Activated gamma-delta T cell treated with anti-CD3 and anti-CD28 coated beads, Interleukin-2, amount 50 U/mL, for 16 hours (primary cell): Measurements from ENCODE around the gene PTH2R.
"Not testable (repeated sequence)": the region's sequence is repeated elsewhere in the genome, so short reads cannot be mapped to it uniquely, and the experiment has no call there.

Experiments
- DNase-seq: peaks from one replicate; pipeline ENCODE4 v3.0.0-alpha.2; 2020; ENCODE audit warnings: low read depth

The PTH2R gene

DNA sequence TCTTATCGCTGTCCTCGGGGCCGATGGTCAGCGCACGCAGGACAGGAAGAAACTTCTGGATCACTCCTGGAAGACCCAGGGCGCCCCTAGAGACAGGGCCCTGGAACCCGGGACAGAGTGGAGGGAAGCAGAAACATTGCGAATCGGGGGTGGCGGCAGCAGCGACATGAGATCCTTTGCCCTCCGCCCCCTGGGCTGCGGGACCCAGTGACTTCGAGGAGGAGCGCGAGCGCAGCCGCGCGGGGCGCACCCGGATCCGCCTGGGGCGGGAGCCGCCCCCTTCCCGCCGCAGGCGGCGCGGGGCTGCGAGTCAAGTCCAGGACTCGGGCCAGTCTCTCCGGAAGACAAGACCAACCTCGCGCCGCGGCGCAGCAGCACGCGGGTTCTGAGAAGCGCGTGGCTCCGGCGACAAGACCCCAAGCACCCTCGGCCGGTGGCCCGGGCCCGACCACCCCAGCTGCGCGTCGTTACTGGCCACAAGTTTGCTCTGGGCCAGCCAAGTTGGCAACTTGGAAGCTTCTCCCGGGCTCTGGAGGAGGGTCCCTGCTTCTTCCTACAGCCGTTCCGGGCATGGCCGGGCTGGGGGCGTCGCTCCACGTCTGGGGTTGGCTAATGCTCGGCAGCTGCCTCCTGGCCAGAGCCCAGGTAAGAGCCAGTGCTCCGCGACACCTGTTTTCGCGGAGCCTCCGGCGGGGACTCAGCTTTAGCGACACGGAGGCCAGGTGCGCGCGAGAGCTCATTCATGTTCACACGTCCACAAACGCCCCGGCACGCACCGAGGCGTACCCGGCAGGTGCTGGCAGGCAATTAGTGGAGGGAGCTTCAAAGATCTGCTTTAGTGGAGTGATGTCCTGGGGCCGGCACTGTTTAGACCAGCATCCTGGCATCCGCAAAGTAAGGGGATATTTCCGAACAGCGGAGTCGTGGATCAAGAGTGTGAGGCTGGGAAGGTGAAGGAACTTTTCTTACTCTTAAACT is at the start of gene PTH2R:
Gene PTH2R, plus strand, starts transcription at position 319 of the 978 bp plus-strand sequence. Its CDS starts 252 bp downstream, at position 571.
- no peak for DNase-seq

- DNase-seq = no peak
These were observed 49.6 kb upstream of the PTH2R start for GRCh38 chr2:208356846-208357574.

DNA sequence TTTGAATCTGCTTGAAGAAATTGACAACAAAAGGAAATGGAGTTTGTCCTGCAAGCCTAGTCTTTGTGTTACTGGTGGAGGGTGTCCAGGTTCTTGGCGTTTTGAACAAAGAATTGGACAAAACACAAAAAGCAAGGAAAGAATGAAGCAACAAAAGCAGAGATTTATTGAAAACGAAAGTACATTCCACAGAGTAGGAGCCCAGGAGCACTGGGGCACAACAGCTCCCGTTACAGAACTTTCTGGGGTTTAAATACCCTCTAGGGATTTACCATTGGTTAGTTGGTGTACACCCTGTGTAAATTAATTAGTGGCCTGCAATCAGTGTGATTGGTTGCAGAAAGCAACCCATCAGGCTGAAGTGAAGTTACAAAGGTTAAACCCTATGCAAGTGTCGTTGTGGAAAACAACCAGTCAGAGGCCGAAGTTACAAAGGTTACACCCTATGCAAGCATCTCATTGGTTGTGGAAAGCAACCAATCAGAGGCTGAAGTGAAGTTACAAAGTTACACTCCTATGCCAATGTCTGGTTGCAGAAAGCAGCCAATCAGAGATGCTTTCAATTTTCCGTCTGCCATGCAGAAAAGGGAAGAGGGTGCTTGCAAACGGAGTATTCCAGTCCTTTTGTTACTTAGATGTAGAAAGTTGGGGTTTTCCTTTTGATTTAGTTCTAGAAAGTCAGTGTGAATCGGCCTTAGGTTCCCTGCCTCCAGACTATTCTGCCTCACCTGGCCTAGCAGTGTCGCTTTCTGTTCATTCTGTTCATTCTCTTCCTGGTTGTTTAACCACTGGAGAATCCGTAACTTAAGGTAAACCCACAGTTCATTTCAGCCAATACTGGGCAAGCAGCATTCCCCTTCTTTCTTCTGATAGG is 47.6 kb upstream of the PTH2R start:
- no peak for DNase-seq

GRCh38 chr2:208359632-208359986 is 47.0 kb upstream of the PTH2R start:
- DNase-seq = no peak

DNA sequence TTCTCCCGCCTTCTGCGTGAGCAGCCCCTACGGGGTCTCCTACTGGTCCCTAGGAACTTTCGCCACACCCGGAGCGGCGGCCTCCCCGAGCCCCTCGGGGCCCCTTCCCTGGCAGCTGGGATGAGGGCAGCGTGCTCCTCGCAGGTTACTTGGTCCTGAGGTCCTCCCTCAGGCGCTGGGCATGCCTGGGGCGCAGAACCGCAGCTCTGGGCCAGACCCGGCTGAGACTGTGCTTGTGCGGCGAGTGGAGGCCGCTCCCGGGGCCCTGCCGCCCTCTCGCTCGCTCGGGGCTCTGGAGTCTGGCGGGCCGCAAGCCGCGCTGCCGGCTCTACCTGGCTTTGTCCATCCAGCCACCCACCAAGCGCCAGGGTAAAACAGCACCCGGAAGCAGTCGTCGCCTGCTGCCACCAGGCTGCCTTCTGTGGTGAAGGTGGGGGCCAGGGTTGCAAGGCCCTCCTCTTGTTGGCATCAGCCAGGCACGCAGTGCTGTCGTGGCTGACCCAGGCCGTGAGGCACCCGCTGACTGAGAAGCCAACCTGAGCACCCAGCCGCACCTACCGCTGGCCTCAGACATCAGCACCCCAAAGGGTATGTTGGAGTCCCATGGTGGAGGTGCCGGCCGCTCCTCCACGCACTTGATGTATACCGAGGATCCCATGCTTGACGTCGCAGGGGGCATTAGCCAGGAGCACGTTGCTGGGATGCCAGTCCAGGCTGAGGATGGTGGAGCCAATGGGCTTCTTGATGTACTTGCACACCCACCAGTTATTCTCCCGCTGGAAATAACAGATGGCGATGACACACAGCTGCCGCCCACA is 46.1 kb upstream of the PTH2R start:
- DNase-seq = no peak

DNA sequence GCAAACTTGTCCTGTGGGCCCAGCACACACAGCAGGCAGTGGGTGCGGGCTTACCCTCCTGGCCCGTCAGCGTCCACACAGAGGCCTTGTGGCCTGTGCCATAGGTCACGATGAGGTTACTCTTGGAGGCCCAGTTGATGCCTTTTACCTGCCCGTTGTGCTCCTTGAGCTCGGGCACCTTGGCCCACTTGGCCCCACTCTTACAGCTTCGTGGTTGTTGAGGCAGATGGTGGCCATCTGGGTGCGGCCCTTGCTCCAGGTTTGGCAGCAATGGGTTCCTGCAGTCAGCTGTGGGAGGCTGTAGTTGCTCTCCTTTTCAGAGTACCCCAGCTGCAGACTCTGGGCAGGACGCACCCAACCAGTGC is 45.5 kb upstream of the PTH2R start:
- DNase-seq = no peak

DNA sequence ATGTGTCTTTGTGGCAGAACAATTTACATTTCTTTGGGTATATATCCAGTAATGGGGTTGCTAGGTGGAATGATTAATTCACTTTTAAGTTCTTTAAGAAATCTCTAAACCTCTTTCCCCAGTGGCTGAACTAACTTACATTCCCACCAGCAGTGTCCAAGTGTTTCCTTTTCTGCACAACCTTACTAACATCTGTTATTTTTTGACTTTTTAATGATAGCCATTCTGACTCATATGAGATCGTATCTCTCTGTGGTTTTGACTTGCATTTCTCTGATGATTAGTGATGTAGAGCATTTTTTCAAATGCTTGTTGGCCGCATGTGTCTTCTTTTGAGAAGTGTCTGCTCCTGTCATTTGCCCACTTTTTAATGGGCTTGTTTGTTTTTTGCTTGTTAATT is 43.1 kb upstream of the PTH2R start:
- no peak for DNase-seq

GRCh38 chr2:208366215-208367127 is 40.1 kb upstream of the PTH2R start:
- DNase-seq = no peak

GRCh38 chr2:208369091-208369490 is 37.5 kb upstream of the PTH2R start:
- no peak for DNase-seq

- no peak for DNase-seq
These were observed 35.5 kb upstream of the PTH2R start for GRCh38 chr2:208370881-208371633.

GRCh38 chr2:208371634-208371935 is 35.0 kb upstream of the PTH2R start:
- no peak for DNase-seq

DNA sequence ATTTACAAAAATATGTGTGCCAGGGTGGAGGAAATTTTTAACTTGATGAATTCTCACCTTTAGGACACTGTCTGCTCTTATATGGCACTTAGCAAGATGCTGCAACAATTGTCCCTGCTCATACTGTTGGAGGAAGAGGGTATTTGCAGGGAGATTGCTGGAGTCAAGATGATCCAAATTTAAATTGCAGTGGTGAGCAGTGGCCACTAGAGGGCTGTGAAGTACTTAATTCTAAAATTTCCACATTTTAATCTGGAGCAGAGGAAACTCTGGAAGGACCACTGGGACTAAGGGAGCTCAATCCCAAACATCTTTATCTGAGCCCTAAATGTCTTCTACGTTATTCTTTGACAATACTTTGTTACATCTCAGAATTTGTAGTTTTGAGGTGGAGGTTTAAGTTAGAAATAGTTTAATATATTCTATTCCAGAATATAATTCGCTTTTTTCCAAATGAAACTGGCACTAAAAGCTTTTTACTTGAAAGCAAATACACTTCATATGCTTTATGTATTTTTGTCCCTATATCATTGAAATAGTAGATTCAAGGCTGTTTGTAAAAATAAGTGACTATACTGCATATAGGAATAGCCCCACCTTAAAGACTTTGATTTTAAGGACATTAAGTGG is 33.0 kb upstream of the PTH2R start:
- no peak for DNase-seq

DNA sequence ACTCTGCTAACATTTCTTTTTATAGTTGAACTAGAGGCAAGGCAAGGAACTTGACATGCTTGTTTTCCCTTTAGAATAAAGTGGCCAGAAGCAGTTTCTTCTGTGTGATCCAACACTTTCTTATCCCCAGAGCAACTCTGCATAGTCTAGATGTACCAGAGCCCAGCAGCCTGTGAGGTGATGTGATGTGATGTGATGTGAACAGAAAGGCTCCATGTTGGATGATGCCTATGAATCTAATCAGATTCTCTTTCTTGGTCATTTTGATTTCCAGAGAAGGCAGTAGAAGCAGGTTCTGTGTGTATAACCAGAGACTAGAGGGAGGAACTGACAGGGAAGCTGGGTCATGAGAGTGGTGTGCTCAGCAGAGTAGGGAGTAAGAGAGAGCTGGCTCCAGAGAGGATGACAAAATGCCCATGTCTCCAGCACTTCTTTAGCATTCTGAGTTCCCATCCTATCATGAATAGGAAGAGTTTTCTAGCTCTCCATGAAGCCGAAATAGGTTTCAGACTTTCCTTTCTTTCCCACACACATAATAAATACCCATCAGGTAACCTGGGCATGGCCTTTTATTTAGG is 31.0 kb upstream of the PTH2R start:
- DNase-seq = no peak

DNA sequence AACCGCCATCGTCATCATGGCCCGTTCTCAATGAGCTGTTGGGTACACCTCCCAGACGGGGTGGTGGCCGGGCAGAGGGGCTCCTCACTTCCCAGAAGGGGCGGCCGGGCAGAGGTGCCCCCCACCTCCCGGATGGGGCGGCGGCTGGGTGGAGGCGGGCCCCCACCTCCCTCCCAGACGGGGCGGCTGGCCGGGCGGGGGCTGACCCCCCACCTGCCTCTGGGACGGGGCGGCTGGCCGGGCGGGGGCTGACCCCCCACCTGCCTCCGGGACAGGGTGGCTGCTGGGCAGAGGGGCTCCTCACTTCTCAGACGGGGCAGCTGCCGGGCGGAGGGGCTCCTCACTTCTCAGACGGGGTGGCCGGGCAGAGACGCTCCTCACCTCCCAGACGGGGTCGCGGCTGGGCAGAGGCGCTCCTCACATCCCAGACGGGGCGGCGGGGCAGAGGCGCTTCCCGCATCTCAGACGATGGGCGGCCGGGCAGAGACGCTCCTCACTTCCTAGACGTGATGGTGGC is 29.2 kb upstream of the PTH2R start:
- DNase-seq = not testable (repeated sequence)

- no peak for DNase-seq
These were observed 27.4 kb upstream of the PTH2R start for GRCh38 chr2:208379192-208379591.

DNA sequence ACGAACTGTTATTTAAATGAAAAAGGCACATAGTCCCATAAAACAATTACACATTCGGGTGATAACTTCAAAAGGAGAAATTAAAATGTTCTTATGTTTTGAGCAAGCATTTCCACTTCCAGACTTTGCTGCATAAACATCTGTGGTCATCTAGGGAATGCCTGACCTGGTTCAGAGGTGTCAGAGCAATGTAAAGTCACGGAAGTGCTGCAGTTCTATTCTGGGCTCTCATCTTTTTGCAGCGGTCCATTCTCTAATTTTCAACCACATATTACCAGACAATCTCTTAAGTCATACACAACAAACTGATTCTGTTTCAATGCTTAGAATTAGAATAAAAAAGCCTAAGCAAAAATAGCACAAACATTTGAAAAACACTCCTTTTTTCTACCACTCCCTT is 22.0 kb upstream of the PTH2R start:
- DNase-seq = no peak

DNA sequence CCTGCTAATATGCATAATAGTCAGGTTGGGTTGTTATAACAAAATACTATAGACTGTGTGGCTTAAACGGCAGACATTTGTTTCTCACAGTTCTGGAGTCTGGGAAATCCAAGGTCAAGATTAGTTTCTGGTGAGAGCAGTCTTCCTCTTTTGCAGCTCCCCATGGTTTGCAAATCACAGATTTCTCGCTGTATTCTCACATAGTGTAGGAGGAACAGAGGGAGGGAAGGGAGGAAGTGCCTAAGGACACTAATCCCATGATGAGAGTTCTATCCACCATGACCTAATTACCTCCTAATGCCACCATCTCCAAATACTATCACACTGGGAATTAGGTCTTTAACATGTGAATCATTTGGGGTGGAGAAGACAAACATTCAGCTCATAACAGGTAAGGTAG is 20.1 kb upstream of the PTH2R start:
- no peak for DNase-seq

DNA sequence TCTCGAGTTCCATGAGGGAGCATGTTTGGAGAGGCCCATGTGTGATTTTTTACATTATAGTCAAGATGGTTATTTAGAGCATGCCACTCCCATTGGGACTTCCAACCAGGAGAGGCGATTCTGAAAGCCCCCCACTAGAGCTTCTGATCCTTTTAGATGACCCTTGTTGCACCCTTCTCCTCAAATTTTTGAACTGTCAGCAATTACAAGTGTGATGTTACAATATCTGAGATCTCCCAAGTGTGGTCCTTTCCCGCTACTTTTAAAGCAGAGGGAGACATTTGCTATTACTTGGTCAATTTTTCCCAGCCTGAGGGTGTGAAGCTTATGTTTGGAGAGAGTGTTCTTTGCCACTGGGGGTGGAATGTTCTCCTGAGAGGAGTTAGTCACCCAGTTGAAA is 16.7 kb upstream of the PTH2R start:
- no peak for DNase-seq

DNA sequence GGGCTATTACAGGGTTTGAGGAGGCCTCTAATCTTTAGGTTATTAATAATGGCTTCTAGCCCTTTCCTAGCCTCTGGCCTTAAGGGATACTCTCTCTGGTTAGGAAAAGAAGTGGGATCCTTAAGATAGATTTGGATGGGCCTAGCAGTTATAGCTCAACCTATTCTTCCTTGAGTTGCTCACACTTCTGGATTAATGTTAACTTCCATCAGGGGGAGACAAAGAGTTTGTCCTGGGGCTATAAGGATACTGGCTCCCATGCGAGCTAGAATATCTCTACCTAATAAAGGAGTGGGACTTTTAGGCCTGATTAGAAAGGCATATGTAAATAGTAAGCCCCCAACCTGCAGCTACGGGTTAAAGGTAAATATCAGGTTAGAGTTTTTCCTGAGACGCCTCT is 14.3 kb upstream of the PTH2R start:
- DNase-seq = no peak
